Tibial artery (tissue), 4 donors: ENCODE data around the gene ZBTB2.

Source experiments
- DNase-seq, 2 donors: peaks; one replicate each; pipeline ENCODE4 v3.0.0-alpha.2; 2019
- H3K27ac ChIP-seq, 2 donors: fragments of 200-600 bp; sonication (generic) in 1 of 2; 1 replicate in 1 of 2; 2 replicates in 1 of 2; pipeline ENCODE4 v1.5.1; 2018 to 2019; ENCODE audit warnings: mild to moderate bottlenecking in 1 of 2
- H3K27me3 ChIP-seq, 2 donors: fragments of 200-600 bp; sonication (generic) in 1 of 2; one replicate each; pipeline versions ENCODE4 v1.5.1 to v1.6.0; 2016 to 2019
- H3K36me3 ChIP-seq, 3 donors: fragments of 200-600 bp; sonication (generic) in 2 of 3; one replicate each; pipeline ENCODE4 v1.5.1; 2016 to 2019; ENCODE audit warnings: mild to moderate bottlenecking in 2 of 3
- H3K4me1 ChIP-seq, 4 donors: fragments of 200-600 bp; sonication (generic) in 2 of 4; 1 replicate in 3 of 4; 2 replicates in 1 of 4; pipeline ENCODE4 v1.5.1; 2016 to 2019
- H3K4me3 ChIP-seq, 2 donors: fragments of 200-600 bp; sonication (generic) in 1 of 2; 1 replicate in 1 of 2; 2 replicates in 1 of 2; pipeline ENCODE4 v1.5.1; 2018 to 2019; ENCODE audit warnings: mild to moderate bottlenecking in 2 of 2
- H3K9me3 ChIP-seq, 3 donors: fragments of 200-600 bp; sonication (generic) in 1 of 3; one replicate each; pipeline ENCODE4 v1.5.1; 2016 to 2019
- CTCF ChIP-seq, 2 experiments: fragments of 200-600 bp in 1 of 2; fragments of 450-650 bp in 1 of 2; IDR thresholded peaks; one replicate each; pipeline ENCODE4 v1.5.1; 2017 to 2019; ENCODE audit warnings: antibody characterized with exemption in 2 of 2, mild to moderate bottlenecking in 1 of 2, moderate library complexity in 1 of 2
- intact Hi-C: fragments of 100-400 bp; cut with DNase I; formaldehyde crosslinking; loops from one replicate; pipeline ENCODE4 v1.15.0; 2023; ENCODE audit warnings: low total_unique reads

ZBTB2 gene

GRCh38 chr6:151413372-151414145 is 22.2 kb upstream of the ZBTB2 start:
- H3K4me3 ChIP-seq, result no peak overlapping the region
- H3K9me3 ChIP-seq, result no peaks in the 10 kb centered on the region
- H3K36me3 ChIP-seq, result peaks cover 25 to 69% (median 52%) of the 10 kb centered on the region in 3 donors
- no peak overlapping the region for H3K27ac ChIP-seq
- no peaks in the 10 kb centered on the region for H3K27me3 ChIP-seq
- DNase-seq, result no peak
- no peak for TF ChIP-seq CTCF (IDR thresholded peaks at IDR 0.05)
- intact Hi-C loops, result no loop called here
- H3K4me1 ChIP-seq, result no peaks in the 10 kb centered on the region

GRCh38 chr6:151412909-151413308 is 21.6 kb upstream of the ZBTB2 start:
- H3K9me3 ChIP-seq, result no peaks in the 10 kb centered on the region
- DNase-seq, result no peak
- no peak overlapping the region for H3K27ac ChIP-seq
- intact Hi-C loops, result no loop called here
- no peaks in the 10 kb centered on the region for H3K27me3 ChIP-seq
- H3K4me3 ChIP-seq, result no peak overlapping the region
- peaks cover 25 to 70% (median 52%) of the 10 kb centered on the region in 3 donors for H3K36me3 ChIP-seq
- no peak for TF ChIP-seq CTCF (IDR thresholded peaks at IDR 0.05)
- no peaks in the 10 kb centered on the region for H3K4me1 ChIP-seq

GRCh38 chr6:151409679-151410078 is 18.3 kb upstream of the ZBTB2 start:
- Histone ChIP-seq H3K36me3 (peaks cover 7 to 56% (median 36%) of the 10 kb centered on the region in 3 donors), H3K4me3 (no peak overlapping the region), H3K4me1 (peaks cover 0 to 20% (median 6%) of the 10 kb centered on the region in 4 donors), H3K27me3 (no peaks in the 10 kb centered on the region), H3K27ac (no peak overlapping the region), H3K9me3 (no peaks in the 10 kb centered on the region)
- no peak for DNase-seq
- no peak for TF ChIP-seq CTCF (IDR thresholded peaks at IDR 0.05)
- intact Hi-C loops, result loop anchor here (5.0 kb wide), 1 partner anchor 68 kb away; no protein-coding TSS in a partner anchor

- H3K36me3 ChIP-seq, result peaks cover 7 to 56% (median 38%) of the 10 kb centered on the region in 3 donors
- intact Hi-C loops, result loop anchor here (5.0 kb wide), 1 partner anchor 68 kb away; no protein-coding TSS in a partner anchor
- TF ChIP-seq CTCF (IDR thresholded peaks at IDR 0.05), result no peak
These were observed 17.9 kb upstream of the ZBTB2 start for GRCh38 chr6:151409260-151409659.

GRCh38 chr6:151408858-151409257 is 17.5 kb upstream of the ZBTB2 start:
- Histone ChIP-seq H3K9me3 (no peaks in the 10 kb centered on the region), H3K27me3 (no peaks in the 10 kb centered on the region), H3K36me3 (peaks cover 7 to 54% (median 36%) of the 10 kb centered on the region in 3 donors), H3K27ac (no peak overlapping the region), H3K4me1 (peaks cover 0 to 20% (median 6%) of the 10 kb centered on the region in 4 donors), H3K4me3 (no peak overlapping the region)
- intact Hi-C loops, result loop anchor here (5.0 kb wide), 1 partner anchor 68 kb away; no protein-coding TSS in a partner anchor
- DNase-seq, result no peak
- no peak for TF ChIP-seq CTCF (IDR thresholded peaks at IDR 0.05)

More at GRCh38 chr6:151409260-151409659, 17.9 kb upstream of the ZBTB2 start:
- Histone ChIP-seq H3K27ac (no peak overlapping the region), H3K4me3 (no peak overlapping the region), H3K27me3 (no peaks in the 10 kb centered on the region), H3K4me1 (peaks cover 0 to 20% (median 6%) of the 10 kb centered on the region in 4 donors), H3K9me3 (no peaks in the 10 kb centered on the region)
- DNase-seq, result no peak
